ENCODE results near the gene C1QTNF12.

The C1QTNF12 gene

GRCh38 chr1:1246577-1247340 is at the start of gene C1QTNF12:
Gene C1QTNF12, minus strand, starts transcription at chr1:1246722. Its CDS starts 32 bp downstream, at chr1:1246690.
- no peak for DNase-seq

- DNase-seq, result no peak
These were observed 48.8 kb upstream of the C1QTNF12 start for GRCh38 chr1:1295154-1295923.

- no peak for DNase-seq
These were observed 47.8 kb upstream of the C1QTNF12 start for GRCh38 chr1:1294250-1294890.

GRCh38 chr1:1293263-1294249 is 47.0 kb upstream of the C1QTNF12 start:
- DNase-seq, result no peak

GRCh38 chr1:1292851-1293250 is 46.3 kb upstream of the C1QTNF12 start:
- DNase-seq, result no peak

GRCh38 chr1:1292442-1292779 is 45.9 kb upstream of the C1QTNF12 start:
- DNase-seq, result no peak

- no peak for DNase-seq
These were observed 45.3 kb upstream of the C1QTNF12 start for GRCh38 chr1:1291548-1292441.

GRCh38 chr1:1291023-1291528 is 44.6 kb upstream of the C1QTNF12 start:
- no peak for DNase-seq

- no peak for DNase-seq
These were observed 43.8 kb upstream of the C1QTNF12 start for GRCh38 chr1:1290238-1290731.

GRCh38 chr1:1287288-1288110 is 41.0 kb upstream of the C1QTNF12 start:
- DNase-seq, result no peak

GRCh38 chr1:1286313-1287261 is 40.1 kb upstream of the C1QTNF12 start:
- no peak for DNase-seq

GRCh38 chr1:1285611-1286311 is 39.2 kb upstream of the C1QTNF12 start:
- no peak for DNase-seq

- no peak for DNase-seq
These were observed 38.6 kb upstream of the C1QTNF12 start for GRCh38 chr1:1285102-1285571.

GRCh38 chr1:1284221-1285101 is 37.9 kb upstream of the C1QTNF12 start:
- no peak for DNase-seq

GRCh38 chr1:1283821-1284220 is 37.3 kb upstream of the C1QTNF12 start:
- DNase-seq, result no peak

- no peak for DNase-seq
These were observed 36.5 kb upstream of the C1QTNF12 start for GRCh38 chr1:1282998-1283397.

All from NCI-H524 treated with DMSO at 0.1 percent for 48 hours (cell line).